ENCODE results near the gene KRT77. TPM values are rescaled to one million over a fixed set of nuclear protein-coding genes. Genes with fewer than 3 reads are reported as not detected.
"Not testable (repeated sequence)": the region's sequence is repeated elsewhere in the genome, so short reads cannot be mapped to it uniquely, and the experiment has no call there.

KRT77 gene
- total RNA-seq, 1 donor from 2014 or later: not detected

DNA sequence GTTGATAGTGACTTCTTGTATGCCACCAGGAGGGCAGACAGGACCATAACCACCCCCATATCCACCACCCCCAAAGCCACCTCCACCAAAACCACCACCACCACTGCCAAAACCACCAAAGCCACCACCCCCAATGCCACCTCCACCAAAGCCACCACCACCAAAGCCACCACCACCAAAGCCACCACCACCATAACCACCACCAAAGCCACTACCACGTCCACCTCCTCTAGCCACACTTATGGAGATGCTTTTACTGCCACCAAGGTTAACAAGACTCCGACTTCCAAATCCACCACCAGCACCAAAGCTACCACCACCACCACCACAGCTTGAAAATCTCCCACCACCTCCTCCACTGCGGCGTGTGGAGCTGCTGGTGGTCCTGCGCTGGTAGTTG is 23.4 kb downstream of the KRT77 start:
- DNase-seq (ENCODE audit: low spot score) (no peak), ATAC-seq (no peak)

DNA sequence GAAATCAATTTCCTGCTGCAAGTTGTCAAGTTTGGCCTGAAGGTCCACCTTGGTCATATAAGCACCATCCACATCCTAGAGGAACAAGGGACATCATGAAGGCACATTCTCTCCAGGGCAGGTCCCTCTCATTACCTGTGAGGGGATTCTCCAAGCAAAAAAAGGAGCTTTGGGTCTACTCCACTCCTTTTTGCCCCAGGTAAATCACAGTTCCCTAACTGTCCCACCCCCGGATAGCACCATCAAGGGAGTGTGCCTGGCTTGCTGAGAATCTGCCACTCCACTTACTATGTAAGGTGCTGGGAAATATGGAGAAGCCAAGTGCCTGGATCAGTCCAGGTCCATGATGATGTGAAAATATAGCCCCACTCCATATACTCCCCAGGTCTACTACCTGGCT is 25.7 kb downstream of the KRT77 start:
- no peak for ATAC-seq
- DNase-seq (ENCODE audit: low spot score): no peak

- no peak for ATAC-seq
These were observed 26.2 kb downstream of the KRT77 start for GRCh38 chr12:52677126-52677525.

GRCh38 chr12:52676163-52676562 is 27.2 kb downstream of the KRT77 start:
- ATAC-seq (no peak), DNase-seq (ENCODE audit: low spot score) (no peak)

More at GRCh38 chr12:52677126-52677525, 26.2 kb downstream of the KRT77 start:
- no peak for DNase-seq (ENCODE audit: low spot score)

DNA sequence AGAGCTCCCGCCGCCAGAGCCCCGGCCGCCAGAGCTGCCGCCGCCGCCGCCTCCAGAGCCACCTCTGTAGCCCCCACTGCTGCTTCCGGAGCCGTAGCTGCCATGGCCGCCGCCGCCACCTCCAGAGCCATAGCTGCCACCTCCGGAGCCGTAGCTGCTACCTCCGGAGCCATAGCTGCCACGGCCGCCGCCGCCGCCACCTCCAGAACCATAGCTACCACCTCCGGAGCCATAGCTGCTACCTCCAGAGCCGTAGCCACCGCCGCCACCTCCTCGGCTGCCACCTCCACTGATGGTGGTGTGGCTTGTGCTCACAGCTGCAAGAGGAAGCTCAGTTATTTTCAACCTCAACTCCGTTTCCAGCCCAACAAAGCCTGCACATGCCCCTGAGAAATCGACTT is 28.0 kb downstream of the KRT77 start:
- DNase-seq (ENCODE audit: low spot score) (no peak), ATAC-seq (no peak)

DNA sequence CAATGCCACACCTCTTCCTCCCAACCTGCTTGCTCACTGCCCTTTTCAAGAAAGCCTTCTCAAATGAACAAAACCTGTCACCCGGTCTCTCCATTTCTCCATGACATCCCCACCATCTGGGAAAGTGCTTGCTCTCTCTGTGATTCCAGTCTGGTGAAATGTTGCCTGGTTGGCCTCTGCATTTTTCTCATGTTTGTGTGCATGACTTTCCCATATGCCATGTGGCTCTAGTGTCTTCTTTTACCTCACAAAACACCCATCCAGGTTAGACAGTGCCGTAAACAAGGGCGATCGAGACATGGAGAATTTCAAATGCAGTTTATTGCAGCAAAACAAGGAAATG is 28.9 kb downstream of the KRT77 start:
- DNase-seq (ENCODE audit: low spot score) (no peak), ATAC-seq (no peak)

GRCh38 chr12:52673713-52674432 is 29.5 kb downstream of the KRT77 start:
- DNase-seq (ENCODE audit: low spot score) (no peak), ATAC-seq (no peak)

DNA sequence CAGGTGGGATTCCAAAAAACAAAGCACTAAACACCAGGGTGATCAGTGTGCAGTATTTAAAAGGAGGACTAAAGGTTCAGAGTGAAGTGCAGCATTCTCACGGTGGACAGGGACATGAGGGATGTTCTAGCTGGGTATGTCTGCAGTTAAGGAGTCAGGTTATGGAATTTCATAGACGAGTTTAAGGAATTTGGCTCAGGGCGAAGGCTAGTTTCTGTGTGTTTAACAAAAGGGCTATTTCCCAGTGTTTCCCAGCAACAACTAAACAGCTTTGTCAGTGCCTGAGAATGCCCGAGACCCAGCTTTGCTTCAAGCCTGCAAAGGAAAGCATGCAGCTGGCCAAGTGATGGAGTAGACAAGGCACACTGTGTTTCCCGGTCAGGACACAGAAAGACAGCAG is 30.1 kb downstream of the KRT77 start:
- no peak for ATAC-seq

DNA sequence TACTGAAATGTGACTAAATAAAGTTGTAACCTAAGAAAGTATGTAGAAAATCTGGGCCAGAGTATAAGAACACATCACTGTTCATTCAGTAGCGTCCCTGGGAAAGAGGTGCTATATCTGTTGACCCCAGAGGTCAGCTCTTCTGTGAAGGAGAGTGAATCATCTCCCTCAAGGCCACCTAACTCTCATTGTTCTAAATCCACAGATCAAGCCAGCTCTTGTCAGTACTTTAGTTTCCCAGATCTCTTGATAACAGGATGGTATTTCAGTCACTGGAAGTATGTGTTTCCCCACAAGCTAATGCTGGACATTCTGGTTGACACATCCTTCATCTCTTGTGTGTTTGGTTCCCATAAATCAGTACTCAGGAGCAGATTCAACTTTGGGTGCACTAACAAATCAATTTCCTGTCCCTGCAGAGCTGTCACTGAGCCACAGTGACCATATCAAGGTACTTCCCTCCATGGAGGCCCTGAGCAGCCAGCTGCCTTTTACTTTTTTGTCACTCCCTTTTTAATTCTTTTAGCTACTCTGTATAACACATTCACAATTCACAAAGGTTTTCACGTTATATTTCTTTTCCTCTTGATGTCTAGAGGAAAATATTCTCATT is 30.9 kb downstream of the KRT77 start:
- ATAC-seq (no peak), DNase-seq (ENCODE audit: low spot score) (no peak)

More for the DNA sequence above, 30.1 kb downstream of the KRT77 start:
- no peak for DNase-seq (ENCODE audit: low spot score)

DNA sequence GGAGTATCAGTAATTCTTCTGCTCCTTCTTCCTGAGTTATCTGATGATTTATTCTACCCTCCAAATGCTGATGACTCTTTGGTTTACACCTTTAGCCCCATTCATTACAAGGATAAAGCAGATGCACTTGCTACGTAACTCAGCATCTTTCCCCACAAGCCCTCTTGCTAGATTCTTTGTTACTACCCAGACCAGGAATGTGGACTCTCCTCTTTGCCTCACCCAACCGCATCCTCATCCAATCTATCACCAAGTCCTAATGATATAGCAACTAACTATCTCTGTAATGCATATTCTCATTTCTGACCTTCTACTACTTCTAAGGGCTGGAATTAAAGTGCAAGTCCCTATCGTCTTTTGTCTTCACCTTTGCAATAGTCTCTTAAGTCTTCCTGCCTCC is 32.4 kb downstream of the KRT77 start:
- ATAC-seq (no peak), DNase-seq (ENCODE audit: low spot score) (no peak)

GRCh38 chr12:52670506-52670905 is 32.8 kb downstream of the KRT77 start:
- ATAC-seq (no peak), DNase-seq (ENCODE audit: low spot score) (no peak)

DNA sequence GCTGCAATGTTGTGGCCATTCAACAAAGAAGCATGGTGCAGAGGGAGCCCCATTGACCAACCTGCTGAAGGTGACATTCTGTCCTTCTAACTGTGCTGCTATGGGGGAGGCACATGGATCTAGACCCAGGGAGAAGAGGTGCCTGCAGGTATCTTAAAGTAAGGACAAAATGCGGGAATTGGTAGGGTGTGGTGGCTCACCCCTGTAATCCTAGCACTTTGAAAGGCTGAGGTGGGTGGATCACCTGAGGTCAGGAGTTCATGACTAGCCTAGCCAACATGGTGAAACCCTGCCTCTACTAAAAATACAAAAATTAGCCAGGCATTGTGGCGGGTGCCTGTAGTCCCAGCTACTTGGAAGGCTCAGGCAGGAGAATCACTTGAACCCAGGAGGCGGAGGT is 33.4 kb downstream of the KRT77 start:
- ATAC-seq; DNase-seq (ENCODE audit: low spot score): not testable (repeated sequence)

GRCh38 chr12:52669426-52669825 is 33.9 kb downstream of the KRT77 start:
- ATAC-seq: no peak
- no peak for DNase-seq (ENCODE audit: low spot score)

- ATAC-seq: no peak
- DNase-seq (ENCODE audit: low spot score): no peak
These were observed 35.4 kb downstream of the KRT77 start for GRCh38 chr12:52667931-52668330.

DNA sequence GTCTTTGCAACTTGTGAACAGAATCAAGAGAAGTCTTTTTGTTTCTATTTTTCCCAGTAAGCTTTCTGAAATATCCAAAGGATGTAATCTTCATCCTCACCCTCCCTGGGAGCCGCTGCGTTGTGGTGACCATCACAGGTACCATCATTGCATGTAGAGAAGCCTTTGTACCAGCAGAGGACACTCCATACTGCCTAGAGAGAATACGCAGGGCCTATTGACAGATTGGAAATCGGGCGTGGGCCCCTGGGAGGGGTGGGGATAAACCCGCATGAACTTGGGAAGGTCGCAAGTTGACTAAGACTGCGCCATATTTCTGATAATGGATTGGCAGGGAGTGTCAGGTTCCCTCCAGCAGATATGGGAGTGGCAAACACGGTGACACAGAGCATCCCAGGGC is 35.8 kb downstream of the KRT77 start:
- ATAC-seq (no peak), DNase-seq (ENCODE audit: low spot score) (no peak)

DNA sequence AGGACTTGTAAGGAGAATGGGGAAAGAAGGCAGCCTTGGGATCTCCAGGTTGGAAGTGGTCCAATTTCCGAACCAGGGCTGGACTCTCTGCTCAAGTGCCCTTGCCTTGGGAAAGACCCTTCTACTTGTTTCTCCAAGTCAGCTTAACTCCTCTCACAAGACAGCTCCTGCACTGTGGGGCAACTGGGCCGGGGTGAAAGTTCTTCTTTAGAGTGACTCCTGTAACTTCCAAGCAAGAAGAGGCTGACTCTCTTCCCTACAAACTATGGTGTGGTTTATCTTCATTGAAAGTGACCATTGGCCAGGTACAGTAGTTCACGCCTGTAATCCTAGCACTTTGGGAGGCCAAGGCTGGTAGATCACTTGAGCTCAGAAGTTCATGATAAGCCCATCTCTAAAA is 36.9 kb downstream of the KRT77 start:
- ATAC-seq (no peak), DNase-seq (ENCODE audit: low spot score) (no peak)

DNA sequence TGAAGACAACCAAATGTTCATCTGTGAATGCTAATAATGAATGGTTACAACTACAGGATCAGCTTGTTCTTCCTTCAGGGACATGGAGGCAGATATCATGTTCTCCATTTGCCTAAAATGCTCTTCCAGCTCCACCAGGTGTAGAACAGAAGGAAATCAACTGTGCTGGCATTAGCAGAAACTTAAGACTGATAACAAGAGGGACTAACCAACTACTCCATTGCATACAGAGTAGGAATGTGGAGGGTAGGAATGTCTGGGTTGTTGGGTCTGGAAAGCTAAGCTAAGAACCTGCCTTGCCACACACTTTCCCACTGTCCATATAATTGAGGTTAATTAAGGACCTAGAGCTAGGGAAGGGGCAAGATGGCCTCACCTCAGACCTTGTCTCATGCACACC is 39.9 kb downstream of the KRT77 start:
- ATAC-seq (no peak), DNase-seq (ENCODE audit: low spot score) (no peak)

- no peak for DNase-seq (ENCODE audit: low spot score)
- no peak for ATAC-seq
These were observed 40.5 kb downstream of the KRT77 start for GRCh38 chr12:52662918-52663229.

DNA sequence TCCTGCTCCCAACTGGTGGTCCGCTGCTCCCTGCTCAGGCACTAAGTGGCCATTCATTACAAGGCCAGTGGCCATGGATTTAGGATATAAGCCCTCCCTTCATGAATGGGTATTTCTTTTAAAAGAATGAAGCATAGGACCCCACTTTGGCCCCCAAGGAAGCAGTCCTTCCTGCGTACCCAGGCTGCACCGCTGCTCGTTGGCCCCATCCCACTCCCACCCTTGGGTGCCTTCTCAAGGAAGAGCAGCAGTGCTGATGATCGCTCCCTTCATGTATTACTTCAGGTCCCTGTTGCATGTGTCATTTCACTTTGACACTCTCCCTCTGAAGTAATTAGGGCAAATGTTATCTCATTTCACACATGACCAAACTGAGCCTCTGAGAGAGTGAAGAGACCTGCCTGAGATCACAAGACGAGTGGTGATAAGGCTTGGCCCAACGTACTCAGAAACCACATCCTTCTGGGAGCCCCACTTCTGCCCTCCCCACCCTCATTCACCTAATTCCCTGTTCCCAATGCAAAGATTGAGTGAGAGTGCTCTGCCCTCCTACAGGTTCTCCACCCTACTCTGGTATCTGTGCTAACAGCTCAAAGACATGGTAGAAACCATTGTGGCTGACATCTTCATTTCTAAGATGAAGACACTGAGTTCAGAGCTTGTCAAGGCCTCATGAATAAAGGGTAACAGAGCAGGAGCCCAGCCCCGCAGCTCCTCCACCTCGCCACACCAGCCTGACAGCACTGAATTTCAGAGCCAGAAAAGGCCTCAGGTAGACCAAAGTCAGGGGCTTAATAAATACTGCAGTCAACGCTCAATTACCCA is 41.0 kb downstream of the KRT77 start:
- ATAC-seq: no peak
- DNase-seq (ENCODE audit: low spot score): no peak

DNA sequence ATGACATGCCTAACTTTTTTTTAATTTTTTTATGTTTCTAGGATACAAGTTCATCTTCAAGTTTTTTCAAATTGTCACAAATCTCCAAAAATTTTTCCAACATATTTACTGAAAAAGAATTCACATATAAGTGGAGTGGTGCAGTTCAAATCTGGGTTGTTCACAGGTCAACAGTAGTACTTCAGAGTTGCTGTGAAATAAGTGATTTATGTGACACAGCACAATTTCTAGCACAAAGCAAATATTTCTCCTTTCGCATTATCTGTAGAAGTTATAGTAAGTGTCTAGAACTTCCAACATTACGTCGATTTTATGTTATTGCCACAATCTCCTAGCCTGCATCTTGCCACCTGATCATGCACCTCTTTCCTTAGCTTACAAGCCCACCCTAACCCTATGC is 41.7 kb downstream of the KRT77 start:
- DNase-seq (ENCODE audit: low spot score) (no peak), ATAC-seq (no peak)

GRCh38 chr12:52660934-52661499 is 42.3 kb downstream of the KRT77 start:
- ATAC-seq: no peak
- no peak for DNase-seq (ENCODE audit: low spot score)

DNA sequence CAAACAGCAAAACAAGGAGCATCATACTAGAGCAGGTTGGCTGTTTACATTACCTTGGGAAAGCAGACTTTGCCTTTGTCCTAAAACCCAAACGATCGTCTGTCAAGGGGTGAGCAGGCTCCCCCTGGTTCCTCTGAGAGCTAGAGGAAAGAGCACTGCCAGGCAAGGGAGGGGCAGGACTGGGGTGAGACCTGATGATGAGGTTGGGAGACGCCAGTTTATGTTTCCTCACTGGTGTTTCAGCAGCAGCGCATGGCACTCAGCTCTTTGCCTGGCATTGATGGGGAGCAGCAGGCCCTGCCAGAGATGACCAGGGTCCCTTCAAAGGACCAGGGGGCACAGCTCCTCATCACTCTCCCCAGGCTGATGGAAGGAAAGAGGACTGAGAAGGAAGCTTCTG is 43.4 kb downstream of the KRT77 start:
- ATAC-seq (no peak), DNase-seq (ENCODE audit: low spot score) (no peak)

Data from left lobe of liver (tissue), 2 donors.